IPS-15b (cell line): Measurements from ENCODE around the gene PLEKHM2.

Source experiments
- H3K27me3 ChIP-seq: one replicate; pipeline ENCODE4 v1.6.1; 2013; ENCODE audit warnings: low read length; ENCODE audit not compliant: control insufficient read depth, insufficient read depth
- H3K36me3 ChIP-seq: one replicate; pipeline ENCODE4 v1.6.1; 2013; ENCODE audit warnings: low read length; ENCODE audit not compliant: control insufficient read depth, insufficient read depth
- H3K4me1 ChIP-seq: one replicate; pipeline ENCODE4 v1.6.1; 2013; ENCODE audit warnings: mild to moderate bottlenecking, low read length; ENCODE audit not compliant: control insufficient read depth, insufficient read depth
- H3K4me3 ChIP-seq: one replicate; pipeline ENCODE4 v1.5.1; 2013; ENCODE audit warnings: low read depth, low read length
- H3K9ac ChIP-seq: one replicate; pipeline ENCODE4 v1.6.1; 2013; ENCODE audit warnings: low read depth, mild to moderate bottlenecking, low read length
- H3K9me3 ChIP-seq: one replicate; pipeline ENCODE4 v1.6.1; 2013; ENCODE audit warnings: mild to moderate bottlenecking, low read length; ENCODE audit not compliant: control insufficient read depth, insufficient read depth

Gene PLEKHM2

DNA sequence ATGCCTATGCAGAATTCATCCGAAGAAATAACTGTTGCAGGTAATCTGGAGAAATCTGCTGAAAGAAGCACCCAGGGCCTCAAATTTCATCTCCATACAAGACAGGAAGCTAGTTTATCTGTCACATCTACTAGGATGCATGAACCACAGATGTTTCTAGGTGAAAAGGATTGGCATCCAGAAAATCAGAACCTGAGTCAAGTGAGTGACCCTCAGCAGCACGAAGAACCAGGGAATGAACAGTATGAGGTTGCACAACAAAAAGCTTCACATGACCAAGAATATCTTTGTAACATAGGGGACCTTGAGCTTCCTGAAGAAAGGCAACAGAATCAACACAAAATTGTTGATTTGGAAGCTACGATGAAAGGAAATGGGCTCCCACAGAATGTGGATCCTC, 24.0 kb upstream of the PLEKHM2 start:
- Histone ChIP-seq H3K9ac (no peak overlapping the region), H3K4me3 (no peak overlapping the region), H3K27me3 (no peaks in the 10 kb centered on the region), H3K36me3 (peaks cover 17% of the 10 kb centered on the region), H3K4me1 (no peaks in the 10 kb centered on the region), H3K9me3 (no peaks in the 10 kb centered on the region)

DNA sequence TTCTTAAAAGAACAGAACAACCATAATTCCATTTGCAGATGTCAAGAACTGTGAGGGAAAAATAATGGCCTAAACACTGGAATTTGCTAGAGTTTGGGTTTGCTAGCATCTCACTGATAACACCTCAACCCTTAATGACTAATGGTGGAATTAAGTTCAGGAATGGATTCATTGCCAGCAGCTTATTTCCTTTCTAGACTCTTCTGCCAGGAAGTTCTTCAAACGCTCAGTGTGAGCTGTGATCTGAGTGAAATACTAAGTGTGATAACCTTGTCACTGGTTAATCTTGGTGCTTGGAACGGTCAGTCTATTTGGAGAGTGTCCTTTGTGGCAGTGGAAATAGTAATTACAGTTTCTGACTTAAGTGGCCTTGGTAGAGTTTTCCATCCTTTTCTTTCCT, 21.6 kb upstream of the PLEKHM2 start:
- no peak overlapping the region for H3K4me3 ChIP-seq
- no peaks in the 10 kb centered on the region for H3K9me3 ChIP-seq
- no peaks in the 10 kb centered on the region for H3K4me1 ChIP-seq
- no peaks in the 10 kb centered on the region for H3K27me3 ChIP-seq
- no peak overlapping the region for H3K9ac ChIP-seq
- peaks cover 12% of the 10 kb centered on the region for H3K36me3 ChIP-seq

DNA sequence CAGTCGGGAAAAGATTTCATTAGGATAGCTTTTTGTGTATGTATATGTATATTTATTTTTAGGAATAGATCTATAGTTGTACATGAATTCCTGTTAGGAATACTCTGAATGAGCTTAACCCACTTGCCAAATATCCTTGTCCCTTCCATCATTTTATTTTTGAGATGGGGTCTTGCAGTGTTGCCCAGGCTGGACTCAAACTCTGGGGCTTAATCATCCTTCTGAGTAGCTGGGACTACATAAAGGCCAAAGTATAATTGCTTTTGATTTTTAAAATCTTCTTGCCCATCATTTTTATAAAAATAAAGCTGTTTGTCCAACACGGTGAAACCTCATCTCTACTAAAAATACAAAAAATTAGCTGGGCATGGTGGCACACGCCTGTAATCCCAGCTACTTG, 20.2 kb upstream of the PLEKHM2 start:
- peaks cover 12% of the 10 kb centered on the region for H3K36me3 ChIP-seq
- peaks cover 4% of the 10 kb centered on the region for H3K4me1 ChIP-seq
- H3K9me3 ChIP-seq = no peaks in the 10 kb centered on the region
- no peak overlapping the region for H3K4me3 ChIP-seq
- H3K27me3 ChIP-seq = no peaks in the 10 kb centered on the region
- H3K9ac ChIP-seq = no peak overlapping the region

DNA sequence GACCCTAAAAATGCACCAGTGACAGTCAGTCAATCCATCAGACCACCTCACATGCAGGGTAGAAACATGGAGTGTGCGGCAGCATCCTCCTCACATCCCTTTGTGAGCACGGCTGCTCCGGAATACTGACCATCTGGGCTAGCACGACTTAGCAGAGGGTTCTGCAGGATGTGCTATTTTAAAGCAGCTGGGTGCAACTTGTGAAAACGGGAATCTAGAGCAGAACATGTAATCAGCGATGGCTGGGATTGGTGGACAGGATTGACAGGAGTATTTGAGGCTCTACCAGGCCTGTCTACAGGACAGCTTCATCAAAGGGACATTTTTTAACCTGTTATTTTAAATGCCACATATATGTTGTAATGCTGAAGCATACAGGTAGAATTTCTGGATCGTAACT, 16.8 kb upstream of the PLEKHM2 start:
- no peaks in the 10 kb centered on the region for H3K36me3 ChIP-seq
- no peaks in the 10 kb centered on the region for H3K27me3 ChIP-seq
- no peak overlapping the region for H3K9ac ChIP-seq
- H3K9me3 ChIP-seq = no peaks in the 10 kb centered on the region
- peaks cover 4% of the 10 kb centered on the region for H3K4me1 ChIP-seq
- no peak overlapping the region for H3K4me3 ChIP-seq

DNA sequence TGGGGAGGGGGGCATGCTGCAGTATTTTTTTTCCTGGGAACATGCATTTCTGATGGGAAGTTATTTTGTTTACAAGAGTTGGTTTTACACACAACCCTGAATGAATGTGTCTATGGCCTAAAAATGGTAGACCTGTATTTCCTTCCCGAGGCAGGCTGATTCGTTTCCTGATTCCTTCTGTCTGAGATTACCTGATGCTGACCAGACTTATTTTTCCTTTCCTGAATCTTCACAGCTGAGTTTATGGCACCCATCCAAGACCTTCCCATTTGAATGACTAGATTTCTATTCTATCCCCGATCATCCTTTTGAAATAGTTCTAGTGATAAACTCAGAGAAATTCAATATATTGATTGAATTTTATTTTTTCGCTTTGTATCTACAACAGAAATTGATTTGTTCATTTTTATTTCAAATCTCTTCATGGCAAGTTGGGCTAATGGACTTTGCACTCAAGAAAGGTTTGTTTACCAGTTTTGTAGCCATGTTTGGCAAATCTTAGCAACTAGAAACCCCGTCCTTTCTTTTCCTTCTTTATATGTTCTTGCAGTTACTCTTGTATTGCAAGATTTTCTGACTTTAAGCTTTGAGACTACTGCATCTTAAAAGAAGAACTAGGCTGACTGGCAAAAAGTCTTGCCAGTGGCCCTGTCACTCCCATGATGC, 15.9 kb upstream of the PLEKHM2 start:
- Histone ChIP-seq H3K27me3 (no peaks in the 10 kb centered on the region), H3K4me1 (peaks cover 4% of the 10 kb centered on the region), H3K4me3 (no peak overlapping the region), H3K9ac (no peak overlapping the region), H3K9me3 (no peaks in the 10 kb centered on the region), H3K36me3 (no peaks in the 10 kb centered on the region)

DNA sequence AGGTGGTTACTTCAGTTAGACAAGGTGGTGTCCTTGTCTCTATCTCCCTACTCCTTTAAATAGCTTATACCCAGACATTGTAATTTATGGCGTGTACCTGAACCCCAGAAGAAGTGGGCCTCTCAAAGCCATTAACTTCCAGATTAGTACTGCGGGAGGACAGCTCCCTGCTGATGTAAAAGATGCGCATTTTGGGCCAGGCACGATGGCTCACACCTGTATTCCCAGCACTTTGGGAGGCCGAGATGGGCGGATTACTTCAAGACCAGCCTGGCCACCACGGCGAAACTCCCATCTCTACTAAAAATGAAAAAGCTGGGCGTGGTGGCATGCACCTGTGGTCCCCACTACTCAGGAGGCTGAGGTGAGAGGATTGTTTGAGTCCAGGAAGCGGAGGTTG, 15.0 kb upstream of the PLEKHM2 start:
- Histone ChIP-seq H3K4me3 (no peak overlapping the region), H3K27me3 (no peaks in the 10 kb centered on the region), H3K9me3 (no peaks in the 10 kb centered on the region), H3K9ac (no peak overlapping the region), H3K4me1 (peaks cover 4% of the 10 kb centered on the region), H3K36me3 (no peaks in the 10 kb centered on the region)

DNA sequence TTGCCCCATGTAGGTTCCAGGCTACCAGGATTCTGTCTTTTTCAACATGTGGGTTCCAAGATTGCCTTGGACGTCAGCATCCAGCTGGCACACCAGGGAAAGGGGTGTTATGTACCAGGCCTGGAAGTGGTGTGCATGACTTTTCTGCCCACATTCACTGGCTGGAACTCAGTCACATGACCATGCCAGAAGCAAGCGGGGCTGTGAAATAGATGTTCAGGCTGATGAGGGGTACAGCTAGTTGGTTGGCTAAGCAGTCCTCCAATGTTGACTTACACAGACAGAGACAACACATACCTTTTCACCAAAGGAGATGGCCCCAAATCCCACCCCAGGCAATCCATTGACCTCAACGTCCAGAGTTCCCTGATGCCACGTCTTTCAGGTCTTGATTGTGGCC, 14.3 kb upstream of the PLEKHM2 start:
- Histone ChIP-seq H3K27me3 (no peaks in the 10 kb centered on the region), H3K36me3 (no peaks in the 10 kb centered on the region), H3K9ac (no peak overlapping the region), H3K4me1 (peaks cover 4% of the 10 kb centered on the region), H3K4me3 (no peak overlapping the region), H3K9me3 (no peaks in the 10 kb centered on the region)

DNA sequence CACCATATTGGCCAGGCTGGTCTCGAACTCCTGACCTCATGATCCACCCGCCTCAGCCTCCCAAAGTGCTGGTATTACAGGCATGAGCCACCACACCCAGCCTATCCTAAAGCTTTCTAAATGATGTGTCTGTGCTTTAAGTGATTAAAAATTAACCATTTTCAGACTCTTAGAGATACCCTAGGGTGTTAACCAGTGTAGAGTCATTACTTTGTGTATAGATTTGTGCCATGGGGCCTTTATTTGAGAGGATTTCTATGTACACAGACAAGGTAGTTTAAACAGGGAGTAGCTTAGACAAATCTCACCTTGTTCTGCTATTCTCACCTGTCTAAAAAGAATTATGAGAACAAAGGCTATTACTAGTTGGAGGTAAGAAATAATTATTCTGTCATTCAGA, 12.7 kb upstream of the PLEKHM2 start:
- Histone ChIP-seq H3K27me3 (no peaks in the 10 kb centered on the region), H3K4me1 (peaks cover 4% of the 10 kb centered on the region), H3K9ac (no peak overlapping the region), H3K4me3 (no peak overlapping the region), H3K9me3 (no peaks in the 10 kb centered on the region), H3K36me3 (no peaks in the 10 kb centered on the region)

DNA sequence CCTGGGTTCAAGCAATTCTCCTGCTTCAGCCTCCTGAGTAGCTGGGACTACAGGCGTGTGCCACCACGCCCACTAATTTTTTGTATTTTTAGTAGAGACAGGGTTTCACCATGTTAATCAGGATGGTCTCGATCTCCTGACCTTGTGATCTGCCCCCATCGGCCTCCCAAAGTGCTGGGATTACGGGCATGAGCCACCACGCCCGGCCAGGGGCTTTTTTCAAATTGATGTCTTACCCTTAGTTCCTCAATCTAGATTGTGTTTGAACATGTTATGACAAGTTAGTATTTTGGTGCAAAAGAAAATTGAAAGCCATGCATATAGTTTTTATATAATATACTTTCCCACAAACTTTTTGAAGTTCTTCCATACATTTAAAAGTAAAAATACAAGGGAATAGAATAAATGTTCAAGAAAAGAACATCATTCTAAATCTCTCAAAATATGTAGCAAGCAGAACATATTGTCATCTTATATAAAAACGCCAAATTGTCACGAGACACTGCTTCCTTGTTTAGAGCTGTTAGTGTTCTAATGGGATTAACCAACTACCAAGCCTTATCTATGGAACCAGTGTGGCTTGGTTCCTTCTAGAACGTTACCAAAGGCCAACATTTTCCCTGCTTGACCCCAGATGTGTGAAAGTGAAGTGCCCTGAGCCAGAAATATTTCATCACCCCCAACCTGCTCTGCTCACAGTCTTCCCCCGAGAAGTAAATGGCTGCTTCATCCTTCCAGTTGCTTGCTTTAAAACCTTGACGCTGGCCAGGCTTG, 9.5 kb upstream of the PLEKHM2 start:
- H3K4me3 ChIP-seq = no peak overlapping the region
- no peaks in the 10 kb centered on the region for H3K27me3 ChIP-seq
- no peaks in the 10 kb centered on the region for H3K9me3 ChIP-seq
- H3K4me1 ChIP-seq = no peaks in the 10 kb centered on the region
- no peaks in the 10 kb centered on the region for H3K36me3 ChIP-seq
- no peak overlapping the region for H3K9ac ChIP-seq

DNA sequence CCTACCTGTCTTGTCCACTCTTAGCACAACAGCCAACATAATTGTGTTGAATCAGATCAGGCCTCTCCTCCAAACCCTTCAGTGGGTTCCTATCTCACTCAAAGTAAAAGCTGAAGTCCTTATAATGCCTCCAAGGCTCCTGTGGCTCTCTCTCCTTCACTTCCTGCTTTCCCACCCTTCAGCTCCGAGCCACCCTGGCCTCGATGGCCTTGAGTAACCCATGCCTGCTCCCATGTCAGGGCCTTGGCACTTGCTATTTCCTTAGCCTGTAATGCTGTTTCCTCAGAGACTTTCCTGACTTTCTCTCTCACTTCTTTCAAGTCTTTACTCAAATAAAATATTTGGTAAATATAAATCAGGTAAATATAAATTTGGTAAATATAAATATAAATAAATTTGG, 8.1 kb upstream of the PLEKHM2 start:
- Histone ChIP-seq H3K9me3 (no peaks in the 10 kb centered on the region), H3K9ac (no peak overlapping the region), H3K36me3 (no peaks in the 10 kb centered on the region), H3K4me1 (no peaks in the 10 kb centered on the region), H3K4me3 (no peak overlapping the region), H3K27me3 (no peaks in the 10 kb centered on the region)

DNA sequence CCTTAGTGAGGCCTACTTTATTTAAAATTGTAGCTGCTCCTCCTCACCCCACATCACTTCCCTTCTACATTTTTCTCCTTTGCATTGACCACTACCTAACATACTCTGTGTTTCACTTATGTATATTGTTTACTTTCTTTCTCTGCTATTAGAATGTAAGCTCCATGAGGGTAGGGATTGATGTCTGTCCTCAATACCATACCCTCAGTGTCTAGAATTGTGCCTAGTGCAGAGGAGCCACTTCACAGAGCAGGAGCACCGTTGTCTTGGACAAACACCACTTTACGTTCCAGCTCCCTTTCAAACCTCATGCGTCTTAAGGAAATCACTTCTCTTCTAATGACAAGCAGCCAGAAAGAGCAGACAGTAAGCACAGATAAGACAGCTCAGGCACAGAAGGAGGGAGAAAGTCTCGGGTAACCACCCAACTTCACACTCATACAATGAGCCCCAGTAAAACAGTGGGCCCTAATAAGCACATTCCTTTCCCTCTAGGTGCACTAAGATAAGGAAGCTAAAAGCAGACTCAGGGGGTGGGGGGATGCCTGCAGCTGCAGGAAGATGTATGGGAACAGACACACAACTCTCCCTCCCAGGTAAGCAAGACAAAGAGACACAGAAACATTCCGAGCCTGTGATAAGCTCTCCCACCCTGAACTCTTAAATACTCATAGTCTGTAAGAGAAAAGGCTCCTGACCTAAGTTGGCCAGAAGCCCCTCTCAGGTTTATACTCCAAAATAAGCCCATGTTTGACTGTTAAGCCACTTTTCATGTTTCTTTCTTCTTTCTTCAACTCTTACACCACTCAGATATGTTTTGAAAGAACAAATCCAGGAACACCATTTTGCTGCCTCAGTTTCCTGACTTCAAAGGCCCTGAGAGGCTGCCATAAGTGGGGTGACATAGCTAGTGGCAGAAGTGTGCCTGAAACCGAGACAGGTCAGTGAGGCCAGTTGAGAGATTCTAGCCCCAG, 7.1 kb upstream of the PLEKHM2 start:
- Histone ChIP-seq H3K27me3 (no peaks in the 10 kb centered on the region), H3K4me1 (no peaks in the 10 kb centered on the region), H3K36me3 (no peaks in the 10 kb centered on the region), H3K9ac (no peak overlapping the region), H3K9me3 (no peaks in the 10 kb centered on the region), H3K4me3 (no peak overlapping the region)
